K562 (cell line): Measurements from ENCODE around the gene FRRS1.

Source experiments
- BRD9 ChIP-seq: fragments of 450-650 bp; IDR thresholded peaks from 2 replicates; pipeline ENCODE4 v1.6.1; 2018; ENCODE audit warnings: low read depth; ENCODE audit not compliant: partially characterized antibody
- CTCF ChIP-seq, 3 experiments: IDR thresholded peaks in 2 of 3; conservative IDR thresholded peaks in 1 of 3; 2 replicates each; pipeline ENCODE4 v1.5.1; 2011 to 2012; ENCODE audit warnings: low read length in 3 of 3, mild to moderate bottlenecking in 3 of 3, control low read depth in 2 of 3, improper control_type of control experiment in 1 of 3, inconsistent platforms in 1 of 3, low read depth in 1 of 3, mixed read lengths in 1 of 3, moderate library complexity in 1 of 3; ENCODE audit not compliant: insufficient read depth in 2 of 3
- EZH2 ChIP-seq: IDR thresholded peaks from 2 replicates; pipeline ENCODE4 v1.6.1; 2012; ENCODE audit warnings: low read depth, mild to moderate bottlenecking, inconsistent platforms, low read length, borderline replicate concordance
- KLF1 ChIP-seq: fragments of 450-650 bp; IDR thresholded peaks from 2 replicates; pipeline ENCODE4 v1.6.1; 2016; ENCODE audit warnings: missing genetic modification characterization, missing compliant biosample characterization
- POLR2AphosphoS5 ChIP-seq: IDR thresholded peaks from 2 replicates; pipeline ENCODE4 v1.6.1; 2011; ENCODE audit warnings: mild to moderate bottlenecking, low read depth, low read length, moderate library complexity; ENCODE audit not compliant: control insufficient read depth, insufficient read depth
- ZZZ3 ChIP-seq: fragments of 450-650 bp; IDR thresholded peaks from 2 replicates; pipeline ENCODE4 v1.6.1; 2016; ENCODE audit warnings: antibody characterized with exemption, mild to moderate bottlenecking, moderate library complexity

- TF ChIP-seq POLR2AphosphoS5 = no peak
- TF ChIP-seq CTCF (IDR thresholded peaks at IDR 0.05 in 2 of 3, conservative IDR thresholded peaks at IDR 0.05 in 1 of 3; ENCODE audit: insufficient read depth in 2 of 3, low read depth in 1 of 3, low read length in 3 of 3) = peak; percentile 20 to 46 (median 32); a peak in 3 of 6 replicates
- no peak for TF ChIP-seq KLF1
- TF ChIP-seq EZH2 = no peak
- TF ChIP-seq BRD9 = no peak
- no peak for TF ChIP-seq ZZZ3
These were observed 29.4 kb downstream of the FRRS1 start for GRCh38 chr1:99737016-99737415.
